K562 (cell line): ENCODE results near the gene MYL12A.

Source experiments
- EP300 ChIP-seq: IDR thresholded peaks from 2 replicates; pipeline ENCODE4 v1.6.1; 2012; ENCODE audit warnings: low read length, improper control_type of control experiment
- KDM1A ChIP-seq, 2 experiments: fragments of 450-650 bp; IDR thresholded peaks; 2 replicates each; pipeline ENCODE4 v1.6.1; 2016; ENCODE audit warnings: mild to moderate bottlenecking in 2 of 2
- NCOA6 ChIP-seq: fragments of 450-650 bp; IDR thresholded peaks from 2 replicates; pipeline ENCODE4 v1.6.1; 2017; ENCODE audit warnings: mild to moderate bottlenecking
- POLR3G ChIP-seq: IDR thresholded peaks from 2 replicates; pipeline ENCODE4 v1.6.1; 2011; ENCODE audit not compliant: insufficient read length, insufficient replicate concordance; ENCODE audit errors: extremely low read depth
- TF ChIP-seq, protein P1 (sequence below), 2 experiments: fragments of 450-650 bp in 1 of 2; sonication (generic) in 1 of 2; formaldehyde crosslinking; conservative IDR thresholded peaks; 2 replicates each; pipeline versions ENCODE4 v1.4.0 to v1.8.1; 2020 to 2022; ENCODE audit warnings: mild to moderate bottlenecking in 1 of 2, missing genetic modification reagents in 1 of 2
- TF ChIP-seq, protein P2 (sequence below), 3 experiments: IDR thresholded peaks in 2 of 3; conservative IDR thresholded peaks in 1 of 3; 2 replicates each; pipeline ENCODE4 v1.5.1; 2011 to 2012; ENCODE audit warnings: low read length in 3 of 3, mild to moderate bottlenecking in 3 of 3, control low read depth in 2 of 3, improper control_type of control experiment in 1 of 3, inconsistent platforms in 1 of 3, low read depth in 1 of 3, mixed read lengths in 1 of 3, moderate library complexity in 1 of 3; ENCODE audit not compliant: insufficient read depth in 2 of 3

DNA sequence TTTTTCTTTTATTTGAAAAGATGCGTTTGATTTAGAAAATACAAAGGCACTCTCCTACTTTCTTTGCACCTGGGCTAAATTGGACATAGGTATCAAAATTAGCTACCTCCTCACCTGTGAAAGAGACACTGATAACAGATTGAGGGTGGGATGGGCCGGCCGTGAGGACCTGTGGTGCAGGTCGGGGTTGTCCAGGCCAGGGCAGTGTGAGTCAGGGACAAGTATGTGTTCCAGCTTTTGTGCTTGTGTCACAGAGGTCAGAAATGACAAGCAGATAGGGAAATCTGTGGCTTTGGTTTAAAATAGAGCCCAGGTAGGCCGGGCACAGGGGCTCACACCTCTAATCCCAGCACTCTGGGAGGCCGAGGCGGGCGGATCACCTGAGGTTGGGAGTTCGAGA, 36.9 kb downstream of the MYL12A start:
- TF ChIP-seq, protein P1, sequence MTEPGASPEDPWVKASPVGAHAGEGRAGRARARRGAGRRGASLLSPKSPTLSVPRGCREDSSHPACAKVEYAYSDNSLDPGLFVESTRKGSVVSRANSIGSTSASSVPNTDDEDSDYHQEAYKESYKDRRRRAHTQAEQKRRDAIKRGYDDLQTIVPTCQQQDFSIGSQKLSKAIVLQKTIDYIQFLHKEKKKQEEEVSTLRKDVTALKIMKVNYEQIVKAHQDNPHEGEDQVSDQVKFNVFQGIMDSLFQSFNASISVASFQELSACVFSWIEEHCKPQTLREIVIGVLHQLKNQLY (CRISPR knock-in tag; conservative IDR thresholded peaks at IDR 0.05): no peak
- TF ChIP-seq EP300: no peak
- TF ChIP-seq KDM1A (IDR thresholded peaks at IDR 0.05): no peak
- TF ChIP-seq, protein P2, sequence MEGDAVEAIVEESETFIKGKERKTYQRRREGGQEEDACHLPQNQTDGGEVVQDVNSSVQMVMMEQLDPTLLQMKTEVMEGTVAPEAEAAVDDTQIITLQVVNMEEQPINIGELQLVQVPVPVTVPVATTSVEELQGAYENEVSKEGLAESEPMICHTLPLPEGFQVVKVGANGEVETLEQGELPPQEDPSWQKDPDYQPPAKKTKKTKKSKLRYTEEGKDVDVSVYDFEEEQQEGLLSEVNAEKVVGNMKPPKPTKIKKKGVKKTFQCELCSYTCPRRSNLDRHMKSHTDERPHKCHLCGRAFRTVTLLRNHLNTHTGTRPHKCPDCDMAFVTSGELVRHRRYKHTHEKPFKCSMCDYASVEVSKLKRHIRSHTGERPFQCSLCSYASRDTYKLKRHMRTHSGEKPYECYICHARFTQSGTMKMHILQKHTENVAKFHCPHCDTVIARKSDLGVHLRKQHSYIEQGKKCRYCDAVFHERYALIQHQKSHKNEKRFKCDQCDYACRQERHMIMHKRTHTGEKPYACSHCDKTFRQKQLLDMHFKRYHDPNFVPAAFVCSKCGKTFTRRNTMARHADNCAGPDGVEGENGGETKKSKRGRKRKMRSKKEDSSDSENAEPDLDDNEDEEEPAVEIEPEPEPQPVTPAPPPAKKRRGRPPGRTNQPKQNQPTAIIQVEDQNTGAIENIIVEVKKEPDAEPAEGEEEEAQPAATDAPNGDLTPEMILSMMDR (IDR thresholded peaks at IDR 0.05 in 2 of 3, conservative IDR thresholded peaks at IDR 0.05 in 1 of 3; ENCODE audit: insufficient read depth in 2 of 3, low read depth in 1 of 3, low read length in 3 of 3): no peak
- no peak for TF ChIP-seq POLR3G
- TF ChIP-seq NCOA6: no peak
